Ramos (cell line): ENCODE results near the gene ARPC2.
"Not testable (repeated sequence)": the region's sequence is repeated elsewhere in the genome, so short reads cannot be mapped to it uniquely, and the experiment has no call there.

ENCODE experiments used
- in situ Hi-C: fragments of 300-500 bp; cut with MboI; formaldehyde crosslinking; loops from one replicate; pipeline ENCODE4 v1.14.3; 2022; ENCODE audit warnings: low sequenced_read_pairs; ENCODE audit not compliant: unreplicated experiment

Gene ARPC2

GRCh38 chr2:218267259-218267658 is 50.3 kb downstream of the ARPC2 start:
- in situ Hi-C loops: loop anchor here (5.0 kb wide), 1 partner anchor 80 kb away; no protein-coding TSS in a partner anchor

GRCh38 chr2:218269900-218270720 is 53.1 kb downstream of the ARPC2 start, which contains the start of the genes AAMP and PNKD:
TSS of gene AAMP (minus strand) at chr2:218270137. CDS start at chr2:218270086, 51 bp downstream.
TSS of gene PNKD (plus strand) at chr2:218270519. CDS start at chr2:218270536, 17 bp downstream.
- in situ Hi-C loops: loop anchor here (5.0 kb wide), 1 partner anchor 83 kb away; no protein-coding TSS in a partner anchor

GRCh38 chr2:218270721-218271486 is 53.9 kb downstream of the ARPC2 start:
- in situ Hi-C loops: no loop called here

GRCh38 chr2:218271487-218271797 is 54.5 kb downstream of the ARPC2 start:
- in situ Hi-C loops: no loop called here

GRCh38 chr2:218271865-218272530 is 55.0 kb downstream of the ARPC2 start:
- in situ Hi-C loops: no loop called here

- in situ Hi-C loops: no loop called here
Observed at GRCh38 chr2:218272531-218273212, 55.7 kb downstream of the ARPC2 start.

GRCh38 chr2:218273214-218273907 is 56.4 kb downstream of the ARPC2 start:
- in situ Hi-C loops: not testable (repeated sequence)

GRCh38 chr2:218273908-218274249 is 56.9 kb downstream of the ARPC2 start:
- in situ Hi-C loops: no loop called here

GRCh38 chr2:218274586-218274985 is 57.6 kb downstream of the ARPC2 start:
- in situ Hi-C loops: no loop called here

- in situ Hi-C loops: no loop called here
Observed at GRCh38 chr2:218275371-218276072, 58.5 kb downstream of the ARPC2 start.

- in situ Hi-C loops: no loop called here
Observed at GRCh38 chr2:218276986-218277755, 60.2 kb downstream of the ARPC2 start.

- in situ Hi-C loops: no loop called here
Observed at GRCh38 chr2:218277921-218278320, 60.9 kb downstream of the ARPC2 start.

- in situ Hi-C loops: no loop called here
Observed at GRCh38 chr2:218278531-218279360, 61.8 kb downstream of the ARPC2 start.

- in situ Hi-C loops: no loop called here
Observed at GRCh38 chr2:218280260-218280870, 63.4 kb downstream of the ARPC2 start.

- in situ Hi-C loops: no loop called here
Observed at GRCh38 chr2:218281449-218281848, 64.5 kb downstream of the ARPC2 start.

- in situ Hi-C loops: no loop called here
Observed at GRCh38 chr2:218282173-218282991, 65.4 kb downstream of the ARPC2 start.
